DND-41 (cell line): ENCODE measurements around the gene NR2F1-AS1.

Source experiments
- CTCF ChIP-seq: IDR thresholded peaks from 2 replicates; pipeline ENCODE4 v1.5.1; 2012; ENCODE audit warnings: borderline replicate concordance, low read length, moderate library complexity, mild to moderate bottlenecking; ENCODE audit not compliant: poor library complexity, severe bottlenecking; ENCODE audit errors: extremely low read depth
- EZH2 ChIP-seq: IDR thresholded peaks from 3 replicates; pipeline ENCODE4 v1.6.1; 2012; ENCODE audit warnings: borderline replicate concordance, low read depth, mild to moderate bottlenecking, moderate library complexity, low read length, inconsistent platforms; ENCODE audit not compliant: severe bottlenecking

GRCh38 chr5:93603078-93603792 is 22.2 kb upstream of the NR2F1-AS1 start:
- TF ChIP-seq CTCF (no peak), EZH2 (no peak)
